GM12878 (cell line): ENCODE results near the gene MGMT. TPM values are rescaled to one million over a fixed set of nuclear protein-coding genes. Genes with fewer than 3 reads are reported as not detected.

Experiments
- ATAC-seq: fragments of 200-7000 bp; cut with Tn5 transposase; 3 replicates; pipeline ENCODE4 v1.9.1; 2020; ENCODE audit warnings: mild to moderate bottlenecking, moderate library complexity
- BruUV-seq: library from RNA; stranded (reverse); fragments of 400-500 nt; replicated peaks from 2 replicates; lab custom pipeline; 2021; lab: Mats Ljungman, UMichigan
- CTCF ChIA-PET: fragments of 300-600 bp; sonication (Branson Sonifier 250); formaldehyde crosslinking; extraction: SDS; loops from one replicate; lab custom pipeline; 2021; ENCODE audit warnings: inconsistent platforms; lab: Yijun Ruan, JAX
- POLR2A ChIA-PET: fragments of 350-600 bp; formaldehyde crosslinking; extraction: SDS; loops from one replicate; lab custom pipeline; 2021; ENCODE audit warnings: inconsistent platforms; lab: Charles Lee
- RAD21 ChIA-PET: fragments of 300-600 bp; sonication (Branson Sonifier 250); formaldehyde crosslinking; loops from one replicate; lab custom pipeline; 2023; ENCODE audit warnings: antibody characterized with exemption; ENCODE audit not compliant: unreplicated experiment; lab: Charles Lee
- SMC1A ChIA-PET: fragments of 300-600 bp; sonication (Branson Sonifier 250); formaldehyde crosslinking; loops from one replicate; lab custom pipeline; 2023; ENCODE audit not compliant: unreplicated experiment, uncharacterized antibody; lab: Charles Lee
- DNase-seq: peaks from one replicate; pipeline ENCODE4 v3.0.0-alpha.2; 2011; ENCODE audit warnings: low read depth, low spot score
- FAIRE-seq: peaks from 3 replicates; lab custom pipeline; 2011; peaks lifted over from hg19 to GRCh38; lab: Jason Lieb, UNC
- H2AFZ ChIP-seq: 2 replicates; pipeline ENCODE4 v1.6.0; 2011; ENCODE audit warnings: low read depth, low read length, control low read depth; ENCODE audit not compliant: control insufficient read depth
- H3K27ac ChIP-seq: 2 replicates; pipeline ENCODE4 v1.5.1; 2011; ENCODE audit warnings: control low read depth; ENCODE audit not compliant: control insufficient read depth, insufficient read depth
- H3K27me3 ChIP-seq, 2 experiments: replicated peaks in 1 of 2; 2 replicates each; pipeline versions ENCODE4 v1.6.0 to v1.6.1; 2011; ENCODE audit warnings: low read length in 1 of 2; ENCODE audit not compliant: control insufficient read depth in 2 of 2, insufficient read depth in 2 of 2
- H3K36me3 ChIP-seq, 2 experiments: 2 replicates each; pipeline ENCODE4 v1.5.1; 2011; ENCODE audit warnings: low read length in 1 of 2; ENCODE audit not compliant: control insufficient read depth in 2 of 2, insufficient read depth in 2 of 2
- H3K4me1 ChIP-seq: 2 replicates; pipeline ENCODE4 v1.6.1; 2011; ENCODE audit warnings: mild to moderate bottlenecking, low read length, moderate library complexity, mixed read lengths; ENCODE audit not compliant: control insufficient read depth, insufficient read depth
- H3K4me2 ChIP-seq: 2 replicates; pipeline ENCODE4 v1.6.0; 2011; ENCODE audit warnings: control low read depth; ENCODE audit not compliant: control insufficient read depth, insufficient read depth
- H3K4me3 ChIP-seq: fragments of 200-600 bp; sonication (generic); 2 replicates; pipeline ENCODE4 v1.5.1; 2016
- H3K79me2 ChIP-seq: 2 replicates; pipeline ENCODE4 v1.6.0; 2011; ENCODE audit warnings: low read length; ENCODE audit not compliant: control insufficient read depth, insufficient read depth
- H3K9ac ChIP-seq: 2 replicates; pipeline ENCODE4 v1.8.0; 2011; ENCODE audit warnings: low read length, control low read depth, mixed read lengths; ENCODE audit not compliant: control insufficient read depth, insufficient read depth
- H3K9me3 ChIP-seq: replicated peaks from 3 replicates; pipeline ENCODE4 v1.5.1; 2011; ENCODE audit warnings: mild to moderate bottlenecking, low read length; ENCODE audit not compliant: control insufficient read depth, insufficient read depth
- H4K20me1 ChIP-seq: 2 replicates; pipeline ENCODE4 v1.6.0; 2011; ENCODE audit not compliant: control insufficient read depth, insufficient read depth
- CBX5 ChIP-seq: sonication (generic); IDR thresholded peaks from 2 replicates; pipeline ENCODE4 v1.6.1; 2016; ENCODE audit warnings: low read depth, moderate library complexity, mild to moderate bottlenecking, inconsistent platforms
- CHD4 ChIP-seq: fragments of 200-600 bp; sonication (generic); IDR thresholded peaks from 2 replicates; pipeline ENCODE4 v1.6.1; 2016; ENCODE audit warnings: mild to moderate bottlenecking
- ETV6 ChIP-seq, 2 experiments: fragments of 450-650 bp in 1 of 2; IDR thresholded peaks in 1 of 2; conservative IDR thresholded peaks in 1 of 2; 2 replicates each; pipeline ENCODE4 v1.6.1; 2014; ENCODE audit warnings: antibody characterized with exemption in 1 of 2, borderline replicate concordance in 1 of 2, low read depth in 1 of 2, mild to moderate bottlenecking in 1 of 2, moderate library complexity in 1 of 2
- GATAD2B ChIP-seq: fragments of 450-650 bp; conservative IDR thresholded peaks from 2 replicates; pipeline ENCODE4 v1.6.1; 2017; ENCODE audit warnings: low read depth, mild to moderate bottlenecking, moderate library complexity
- KDM1A ChIP-seq: fragments of 200-600 bp; sonication (generic); IDR thresholded peaks from 2 replicates; pipeline ENCODE4 v1.6.1; 2016; ENCODE audit warnings: borderline replicate concordance
- PAX8 ChIP-seq: fragments of 450-650 bp; IDR thresholded peaks from 2 replicates; pipeline ENCODE4 v1.6.1; 2017; ENCODE audit warnings: mild to moderate bottlenecking, moderate library complexity
- SIX5 ChIP-seq: IDR thresholded peaks from 2 replicates; pipeline ENCODE4 v1.6.1; 2011; ENCODE audit warnings: mild to moderate bottlenecking, low read depth, low read length, moderate library complexity; ENCODE audit not compliant: severe bottlenecking
- STAT3 ChIP-seq: IDR thresholded peaks from 2 replicates; pipeline ENCODE4 v1.6.1; 2011; ENCODE audit warnings: low read depth, low read length, improper control_type of control experiment
- TCF3 ChIP-seq: IDR thresholded peaks from 2 replicates; pipeline ENCODE4 v1.6.1; 2012; ENCODE audit warnings: low read depth, mild to moderate bottlenecking, low read length, borderline replicate concordance; ENCODE audit not compliant: insufficient read depth
- WGBS: methylation state at CpG from one replicate; pipeline ENCODE4 v1.1.6; 2016; ENCODE audit warnings: low lambda C conversion rate; ENCODE audit not compliant: insufficient replicate concordance, insufficient coverage; ENCODE audit errors: missing lambda C conversion rate; 5-methylcytosine and 5-hydroxymethylcytosine counted together
- in situ Hi-C: fragments of 300-500 bp; cut with MboI; formaldehyde crosslinking; loops from 9 replicates; pipeline ENCODE4 v1.14.3; 2018; ENCODE audit warnings: mixed read lengths
- intact Hi-C: fragments of 100-400 bp; cut with micrococcal nuclease; formaldehyde crosslinking; loops from one replicate; pipeline ENCODE4 v1.14.2; 2022; ENCODE audit not compliant: unreplicated experiment
- polyA plus RNA-seq, 11 experiments: library from polyadenylated mRNA; depleted of rRNA in 4 of 11; unstranded in 6 of 11; stranded (reverse) in 5 of 11; fragments of >200 nt; fragmentation: Nextera tagmentation in 4 of 11; fragmentation: Illumina TruSeq in 1 of 11; extraction: Ambion mirVana in 4 of 11; extraction: Trizol in 1 of 11; gene quantifications; 1 replicate in 1 of 11; 2 replicates in 10 of 11; pipeline versions ENCODE4 v1.2.1 to v1.2.3, GENCODE V29; 2011 to 2016; ENCODE audit warnings: inconsistent platforms in 2 of 11, missing spikeins in 2 of 11, low read depth in 1 of 11
- total RNA-seq, 4 experiments: library from RNA; depleted of rRNA in 3 of 4; stranded (reverse); fragments of >200 nt in 3 of 4; fragmentation: Illumina TruSeq in 1 of 4; extraction: Trizol in 1 of 4; gene quantifications; 2 replicates each; pipeline versions ENCODE4 v1.2.1 to v1.2.3, GENCODE V29; 2013 to 2021
- TF ChIP-seq, protein P1 (sequence below): IDR thresholded peaks from 2 replicates; pipeline ENCODE4 v1.6.1; 2011; ENCODE audit warnings: low read depth, mild to moderate bottlenecking, low read length, moderate library complexity, borderline replicate concordance; ENCODE audit errors: extremely low read depth
- TF ChIP-seq, protein P2 (sequence below): fragments of 450-650 bp; IDR thresholded peaks from 2 replicates; pipeline ENCODE4 v1.6.1; 2017; ENCODE audit warnings: antibody characterized with exemption, mild to moderate bottlenecking, moderate library complexity

Gene MGMT
- total and polyA plus RNA-seq, 10 of the 15 experiments (the other 5 are each of a cell fraction or from before 2014, with no cell fraction given): 0.16 to 24.2 (median 13.3) TPM

DNA sequence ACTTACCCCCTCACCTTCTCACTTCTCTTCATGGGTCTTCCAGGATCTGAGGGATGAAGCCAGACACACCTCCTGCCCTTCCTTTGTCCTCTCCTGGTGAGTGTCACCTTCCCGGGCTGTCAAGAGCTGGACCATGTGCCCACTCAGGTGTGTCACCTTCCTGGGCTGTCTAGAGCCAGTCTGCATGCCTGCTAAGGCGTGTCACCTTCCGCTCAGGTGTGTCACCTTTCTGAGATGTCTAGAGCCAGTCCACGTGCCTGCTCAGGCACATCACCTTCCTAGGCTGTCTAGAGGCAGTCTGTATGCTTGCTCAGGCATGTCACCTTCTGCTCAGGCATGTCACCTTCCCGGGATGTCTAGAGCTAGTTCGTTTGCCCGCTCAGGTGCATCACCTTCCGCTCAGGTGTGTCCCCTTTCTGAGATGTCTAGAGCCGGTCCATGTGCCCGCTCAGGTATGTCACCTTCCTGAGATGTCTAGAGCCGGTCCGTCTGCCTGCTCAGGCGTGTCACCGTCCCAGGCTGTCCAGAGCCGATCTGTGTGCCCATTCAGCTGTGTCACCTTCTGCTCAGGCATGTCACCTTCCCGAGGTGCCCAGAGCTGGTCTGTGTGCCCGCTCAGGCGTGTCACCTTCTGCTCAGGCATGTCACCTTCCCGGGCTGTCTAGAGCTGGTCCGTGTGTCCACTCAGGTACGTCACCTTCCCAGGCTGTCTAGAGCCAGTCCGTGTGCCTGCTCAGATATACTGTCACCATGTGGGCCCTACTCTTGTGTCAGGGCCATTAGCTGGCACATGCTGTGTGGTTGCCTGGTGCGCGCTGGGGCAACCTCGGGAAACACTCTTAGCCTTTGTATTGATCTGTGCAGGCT is 251.7 kb downstream of the MGMT start:
- Histone ChIP-seq H4K20me1 (no peaks in the 10 kb centered on the region), H3K79me2 (no peaks in the 10 kb centered on the region), H3K4me1 (no peaks in the 10 kb centered on the region), H3K4me3 (no peak overlapping the region), H3K27me3 (no peaks in the 10 kb centered on the region), H3K9ac (no peak overlapping the region), H3K4me2 (no peak overlapping the region), H3K36me3 (no peaks in the 10 kb centered on the region), H3K27ac (no peak overlapping the region), H3K9me3 (no peaks in the 10 kb centered on the region; the same call in 2 of the 3 replicates), H2AFZ (no peak overlapping the region)
- intact Hi-C loops: no loop called here
- TF ChIP-seq ETV6 (conservative IDR thresholded peaks at IDR 0.05 in 1 of 2, IDR thresholded peaks at IDR 0.05 in 1 of 2; ENCODE audit: borderline replicate concordance in 1 of 2, low read depth in 1 of 2) (no peak), SIX5 (no peak), STAT3 (no peak), KDM1A (no peak), PAX8 (no peak), CBX5 (no peak), GATAD2B (no peak), CHD4 (no peak), TCF3 (no peak)
- TF ChIP-seq, protein P1, sequence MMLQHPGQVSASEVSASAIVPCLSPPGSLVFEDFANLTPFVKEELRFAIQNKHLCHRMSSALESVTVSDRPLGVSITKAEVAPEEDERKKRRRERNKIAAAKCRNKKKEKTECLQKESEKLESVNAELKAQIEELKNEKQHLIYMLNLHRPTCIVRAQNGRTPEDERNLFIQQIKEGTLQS: no peak
- TF ChIP-seq, protein P2, sequence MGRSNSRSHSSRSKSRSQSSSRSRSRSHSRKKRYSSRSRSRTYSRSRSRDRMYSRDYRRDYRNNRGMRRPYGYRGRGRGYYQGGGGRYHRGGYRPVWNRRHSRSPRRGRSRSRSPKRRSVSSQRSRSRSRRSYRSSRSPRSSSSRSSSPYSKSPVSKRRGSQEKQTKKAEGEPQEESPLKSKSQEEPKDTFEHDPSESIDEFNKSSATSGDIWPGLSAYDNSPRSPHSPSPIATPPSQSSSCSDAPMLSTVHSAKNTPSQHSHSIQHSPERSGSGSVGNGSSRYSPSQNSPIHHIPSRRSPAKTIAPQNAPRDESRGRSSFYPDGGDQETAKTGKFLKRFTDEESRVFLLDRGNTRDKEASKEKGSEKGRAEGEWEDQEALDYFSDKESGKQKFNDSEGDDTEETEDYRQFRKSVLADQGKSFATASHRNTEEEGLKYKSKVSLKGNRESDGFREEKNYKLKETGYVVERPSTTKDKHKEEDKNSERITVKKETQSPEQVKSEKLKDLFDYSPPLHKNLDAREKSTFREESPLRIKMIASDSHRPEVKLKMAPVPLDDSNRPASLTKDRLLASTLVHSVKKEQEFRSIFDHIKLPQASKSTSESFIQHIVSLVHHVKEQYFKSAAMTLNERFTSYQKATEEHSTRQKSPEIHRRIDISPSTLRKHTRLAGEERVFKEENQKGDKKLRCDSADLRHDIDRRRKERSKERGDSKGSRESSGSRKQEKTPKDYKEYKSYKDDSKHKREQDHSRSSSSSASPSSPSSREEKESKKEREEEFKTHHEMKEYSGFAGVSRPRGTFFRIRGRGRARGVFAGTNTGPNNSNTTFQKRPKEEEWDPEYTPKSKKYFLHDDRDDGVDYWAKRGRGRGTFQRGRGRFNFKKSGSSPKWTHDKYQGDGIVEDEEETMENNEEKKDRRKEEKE: no peak
- 49% methylated on average over 23 of the region's 25 CpGs for WGBS
- RAD21 ChIA-PET: no interaction called here
- in situ Hi-C loops: no loop called here
- SMC1A ChIA-PET: no interaction called here
- DNase-seq (no peak), FAIRE-seq (no peak), ATAC-seq (no peak)
- CTCF ChIA-PET: no interaction called here
- POLR2A ChIA-PET: no interaction called here
- BruUV-seq: no TSS peak
